ENCODE data around the gene PHLDB1. TPM values are rescaled to one million over a fixed set of nuclear protein-coding genes. Genes with fewer than 3 reads are reported as not detected.

PHLDB1 gene
- total and polyA plus RNA-seq, 2 experiments from 2014 or later: 60.2 to 126 TPM

DNA sequence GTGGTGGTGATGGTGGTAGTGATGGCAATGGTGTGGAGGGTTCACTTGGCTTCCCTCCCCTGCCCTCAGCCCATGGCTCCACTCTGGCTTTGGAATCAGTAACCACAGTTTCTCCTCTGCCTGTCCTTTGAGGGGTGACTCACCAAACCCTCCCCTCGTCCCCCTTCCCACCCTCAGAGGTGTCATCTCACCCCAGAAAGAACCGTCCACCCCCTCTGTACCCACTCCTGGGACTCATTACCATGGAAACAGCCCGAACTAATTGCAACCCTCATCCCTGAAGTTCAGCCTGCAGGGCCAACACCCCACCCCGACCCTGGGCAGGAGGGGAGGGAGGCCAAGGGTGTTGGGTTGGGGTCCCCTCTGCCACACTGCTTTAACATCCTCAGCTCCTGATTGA is 26.6 kb downstream of the PHLDB1 start:
- no peak overlapping the region for H3K27ac ChIP-seq
- no peaks in the 10 kb centered on the region for H3K27me3 ChIP-seq
- H3K9me3 ChIP-seq (ENCODE audit: low read depth): no peaks in the 10 kb centered on the region
- peaks cover 22% of the 10 kb centered on the region for H3K36me3 ChIP-seq
- no peak overlapping the region for H3K4me3 ChIP-seq
- TF ChIP-seq, protein P1, sequence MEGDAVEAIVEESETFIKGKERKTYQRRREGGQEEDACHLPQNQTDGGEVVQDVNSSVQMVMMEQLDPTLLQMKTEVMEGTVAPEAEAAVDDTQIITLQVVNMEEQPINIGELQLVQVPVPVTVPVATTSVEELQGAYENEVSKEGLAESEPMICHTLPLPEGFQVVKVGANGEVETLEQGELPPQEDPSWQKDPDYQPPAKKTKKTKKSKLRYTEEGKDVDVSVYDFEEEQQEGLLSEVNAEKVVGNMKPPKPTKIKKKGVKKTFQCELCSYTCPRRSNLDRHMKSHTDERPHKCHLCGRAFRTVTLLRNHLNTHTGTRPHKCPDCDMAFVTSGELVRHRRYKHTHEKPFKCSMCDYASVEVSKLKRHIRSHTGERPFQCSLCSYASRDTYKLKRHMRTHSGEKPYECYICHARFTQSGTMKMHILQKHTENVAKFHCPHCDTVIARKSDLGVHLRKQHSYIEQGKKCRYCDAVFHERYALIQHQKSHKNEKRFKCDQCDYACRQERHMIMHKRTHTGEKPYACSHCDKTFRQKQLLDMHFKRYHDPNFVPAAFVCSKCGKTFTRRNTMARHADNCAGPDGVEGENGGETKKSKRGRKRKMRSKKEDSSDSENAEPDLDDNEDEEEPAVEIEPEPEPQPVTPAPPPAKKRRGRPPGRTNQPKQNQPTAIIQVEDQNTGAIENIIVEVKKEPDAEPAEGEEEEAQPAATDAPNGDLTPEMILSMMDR (IDR thresholded peaks at IDR 0.05; ENCODE audit: low read depth, low read length): no peak
- peaks cover 12% of the 10 kb centered on the region for H3K4me1 ChIP-seq (ENCODE audit: low read depth)
- no peak for DNase-seq (ENCODE audit: low read depth in 1 of 2, low spot score in 1 of 2)

DNA sequence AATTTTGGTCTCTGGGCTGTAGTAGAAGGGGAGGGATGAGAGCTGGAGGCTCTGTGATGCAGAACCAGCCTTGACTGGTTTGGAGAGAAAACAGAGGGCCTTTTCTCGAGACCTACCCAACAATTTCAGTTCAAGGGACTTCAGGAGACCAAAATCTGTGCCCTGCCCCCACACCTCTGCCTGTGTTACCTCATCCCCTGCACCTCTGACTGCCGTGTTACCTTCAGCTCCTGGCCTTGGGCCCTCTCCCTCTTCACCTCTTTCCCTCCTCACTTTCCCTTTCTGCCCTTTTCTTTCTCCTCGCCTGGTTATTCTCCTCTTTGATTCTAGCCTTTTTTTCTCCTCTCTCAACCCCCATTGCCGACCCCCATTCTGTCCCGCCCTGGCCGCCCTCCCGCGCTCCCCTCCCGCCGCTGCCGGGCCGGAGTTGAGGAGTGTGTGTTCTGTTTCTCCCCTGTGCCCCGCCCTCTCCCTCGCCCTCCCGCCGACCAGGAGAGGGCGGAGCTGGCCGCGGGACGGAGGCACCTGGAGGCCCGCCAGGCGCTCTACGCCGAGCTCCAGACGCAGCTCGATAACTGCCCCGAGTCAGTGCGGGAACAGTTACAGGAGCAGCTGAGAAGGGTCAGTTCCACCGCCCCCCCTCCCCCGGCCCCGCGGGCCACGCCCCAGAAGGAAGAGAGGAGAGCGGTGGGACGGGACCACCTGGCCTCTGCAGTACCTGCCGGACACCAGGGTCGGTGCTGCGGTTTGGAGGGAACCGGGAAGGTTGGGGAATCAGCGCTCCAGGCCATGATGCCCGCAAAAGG is 27.2 kb downstream of the PHLDB1 start:
- DNase-seq (ENCODE audit: low read depth in 1 of 2, low spot score in 1 of 2): peak; percentile 85 to 90
- peaks cover 21% of the 10 kb centered on the region for H3K36me3 ChIP-seq
- no peaks in the 10 kb centered on the region for H3K9me3 ChIP-seq (ENCODE audit: low read depth)
- TF ChIP-seq, protein P1 (IDR thresholded peaks at IDR 0.05; ENCODE audit: low read depth, low read length): peak; percentile 18
- no peaks in the 10 kb centered on the region for H3K27me3 ChIP-seq
- peak overlapping the region; percentile 2 for H3K4me3 ChIP-seq
- H3K4me1 ChIP-seq (ENCODE audit: low read depth): peaks cover 12% of the 10 kb centered on the region
- H3K27ac ChIP-seq: peak overlapping the region; percentile 5

DNA sequence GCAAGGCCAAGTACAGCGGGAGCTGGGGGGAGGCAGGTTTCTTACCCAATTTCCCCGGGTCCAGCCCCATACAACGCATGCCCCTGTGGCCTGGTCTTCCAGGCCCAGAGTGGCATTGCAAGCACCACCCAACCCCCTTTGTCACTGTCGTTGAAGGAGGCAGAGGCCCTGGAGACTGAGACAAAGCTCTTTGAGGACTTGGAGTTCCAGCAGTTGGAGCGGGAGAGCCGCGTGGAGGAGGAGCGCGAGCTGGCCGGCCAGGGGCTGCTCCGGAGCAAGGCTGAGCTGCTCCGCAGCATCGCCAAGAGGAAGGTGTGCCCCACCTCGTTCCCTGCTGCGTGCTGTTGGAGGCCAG is 27.8 kb downstream of the PHLDB1 start:
- DNase-seq (ENCODE audit: low read depth in 1 of 2, low spot score in 1 of 2): peak in 1 of 2 donors; percentile 39
- peak overlapping the region; percentile 5 for H3K27ac ChIP-seq
- peak overlapping the region; percentile 2 for H3K4me3 ChIP-seq
- H3K9me3 ChIP-seq (ENCODE audit: low read depth): no peaks in the 10 kb centered on the region
- TF ChIP-seq, protein P1 (IDR thresholded peaks at IDR 0.05; ENCODE audit: low read depth, low read length): no peak
- peaks cover 12% of the 10 kb centered on the region for H3K4me1 ChIP-seq (ENCODE audit: low read depth)
- no peaks in the 10 kb centered on the region for H3K27me3 ChIP-seq
- H3K36me3 ChIP-seq: peaks cover 21% of the 10 kb centered on the region

DNA sequence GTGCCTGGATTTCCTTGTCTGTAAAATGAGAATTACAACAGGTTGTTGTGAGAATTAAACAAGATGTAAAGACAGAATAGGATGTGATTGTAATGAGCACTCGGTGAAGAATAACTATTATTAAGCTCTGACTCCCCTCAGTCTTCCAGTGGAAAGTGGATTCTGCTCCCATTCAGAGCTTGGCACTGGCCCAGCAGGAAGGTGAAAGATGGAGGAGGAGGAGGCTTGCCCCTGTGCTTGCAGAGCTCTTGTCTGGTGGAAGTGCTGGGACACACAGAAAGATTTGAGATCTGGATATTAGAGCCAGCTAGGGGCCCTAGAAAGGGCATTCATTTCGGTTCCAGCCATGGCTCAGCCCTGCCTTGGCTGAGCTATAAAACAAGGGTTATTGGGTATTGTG is 28.2 kb downstream of the PHLDB1 start:
- H3K4me3 ChIP-seq: no peak overlapping the region
- no peak overlapping the region for H3K27ac ChIP-seq
- peaks cover 21% of the 10 kb centered on the region for H3K36me3 ChIP-seq
- no peaks in the 10 kb centered on the region for H3K9me3 ChIP-seq (ENCODE audit: low read depth)
- H3K27me3 ChIP-seq: no peaks in the 10 kb centered on the region
- no peak for DNase-seq (ENCODE audit: low read depth in 1 of 2, low spot score in 1 of 2)
- TF ChIP-seq, protein P1 (IDR thresholded peaks at IDR 0.05; ENCODE audit: low read depth, low read length): no peak
- H3K4me1 ChIP-seq (ENCODE audit: low read depth): peaks cover 12% of the 10 kb centered on the region

DNA sequence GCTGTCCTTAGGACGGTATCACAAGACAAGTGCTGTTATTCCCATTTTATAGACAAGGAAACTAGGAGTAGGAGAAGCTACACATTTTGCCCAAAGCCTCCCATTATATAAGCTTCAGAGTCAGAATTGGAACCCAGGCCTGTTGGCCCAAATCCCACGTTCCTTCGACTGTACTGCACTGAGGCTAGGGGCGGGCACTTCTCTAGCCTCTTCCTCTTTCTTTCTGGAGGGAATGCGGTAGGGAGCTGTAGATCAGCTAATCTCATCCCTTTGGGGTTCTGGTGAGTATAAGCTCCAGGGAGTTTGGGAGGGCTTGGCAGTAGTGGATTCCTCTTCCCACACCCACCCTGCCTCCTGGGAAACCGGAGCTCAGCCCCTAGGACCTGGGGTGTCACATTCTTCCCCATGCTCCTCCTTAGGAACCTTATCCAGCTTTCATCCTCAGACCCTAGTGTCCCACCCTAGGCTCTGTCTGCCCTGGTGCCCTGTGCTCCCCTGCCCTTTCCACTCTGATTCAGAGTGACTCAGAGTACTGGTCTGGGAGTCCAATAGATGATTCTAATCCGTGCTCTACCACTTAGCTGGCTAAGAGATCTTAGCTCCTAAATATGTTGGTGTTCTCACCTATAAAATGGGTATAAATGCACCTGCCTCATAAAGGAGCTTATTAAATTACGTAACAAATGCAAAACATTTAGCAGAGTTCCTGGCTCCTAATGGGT is 29.3 kb downstream of the PHLDB1 start:
- TF ChIP-seq, protein P1 (IDR thresholded peaks at IDR 0.05; ENCODE audit: low read depth, low read length): no peak

More for the DNA sequence above, 29.3 kb downstream of the PHLDB1 start:
- no peak for DNase-seq (ENCODE audit: low read depth in 1 of 2, low spot score in 1 of 2)
- Histone ChIP-seq H3K4me1 (ENCODE audit: low read depth) (peaks cover 12% of the 10 kb centered on the region), H3K27ac (no peak overlapping the region), H3K9me3 (ENCODE audit: low read depth) (no peaks in the 10 kb centered on the region), H3K4me3 (no peak overlapping the region), H3K36me3 (peaks cover 21% of the 10 kb centered on the region), H3K27me3 (no peaks in the 10 kb centered on the region)

Data from cardiac muscle cell (in vitro differentiated cells and primary cell).